HG03439 (cell line): ENCODE measurements around the gene SLC43A3.
"Not testable (repeated sequence)": the region's sequence is repeated elsewhere in the genome, so short reads cannot be mapped to it uniquely, and the experiment has no call there.

ENCODE experiments used
- ATAC-seq: cut with Tn5 transposase; IDR thresholded peaks from one replicate; pipeline ENCODE4 v1.9.1; 2021; ENCODE audit warnings: mild to moderate bottlenecking, moderate library complexity; ENCODE audit not compliant: unreplicated experiment

Gene SLC43A3

GRCh38 chr11:57460022-57460757 is 33.3 kb upstream of the SLC43A3 start, which contains the start of gene RTN4RL2:
TSS of gene RTN4RL2 (plus strand) at chr11:57460528. CDS start at chr11:57460866, 338 bp downstream.
- no peak for ATAC-seq

- ATAC-seq = no peak
Measured at GRCh38 chr11:57459164-57460021, 32.5 kb upstream of the SLC43A3 start.

- ATAC-seq = no peak
Measured at GRCh38 chr11:57458410-57459163, 31.7 kb upstream of the SLC43A3 start.

- no peak for ATAC-seq
Measured at GRCh38 chr11:57458060-57458409, 31.1 kb upstream of the SLC43A3 start.

- peak; percentile 23 for ATAC-seq
Measured at GRCh38 chr11:57457643-57458023, 30.7 kb upstream of the SLC43A3 start.

- peak; percentile 61 for ATAC-seq
Measured at GRCh38 chr11:57456960-57457642, 30.2 kb upstream of the SLC43A3 start.

- no peak for ATAC-seq
Measured at GRCh38 chr11:57453543-57454177, 26.7 kb upstream of the SLC43A3 start.

- no peak for ATAC-seq
Measured at GRCh38 chr11:57446055-57446454, 19.1 kb upstream of the SLC43A3 start.

GRCh38 chr11:57445122-57445394 is 18.1 kb upstream of the SLC43A3 start:
- ATAC-seq = not testable (repeated sequence)

- ATAC-seq = no peak
Measured at GRCh38 chr11:57444362-57445121, 17.6 kb upstream of the SLC43A3 start.

GRCh38 chr11:57440744-57441414 is 14.0 kb upstream of the SLC43A3 start:
- no peak for ATAC-seq

GRCh38 chr11:57439786-57440185 is 12.9 kb upstream of the SLC43A3 start:
- ATAC-seq = no peak

GRCh38 chr11:57438345-57439285 is 11.7 kb upstream of the SLC43A3 start:
- no peak for ATAC-seq

GRCh38 chr11:57436031-57436430 is 9.1 kb upstream of the SLC43A3 start:
- no peak for ATAC-seq

GRCh38 chr11:57434640-57435546 is 8.0 kb upstream of the SLC43A3 start:
- no peak for ATAC-seq

GRCh38 chr11:57432714-57433163 is 5.8 kb upstream of the SLC43A3 start:
- no peak for ATAC-seq

- no peak for ATAC-seq
Measured at GRCh38 chr11:57432149-57432561, 5.2 kb upstream of the SLC43A3 start.
